WI38 (cell line): ENCODE measurements around the gene MYOCD.

Experiments used
- H3K4me3 ChIP-seq: 2 replicates; pipeline ENCODE4 v1.5.1; 2011; ENCODE audit warnings: low read depth, mild to moderate bottlenecking, control low read depth, low read length
- TF ChIP-seq, protein P1 (sequence below): IDR thresholded peaks from 2 replicates; pipeline ENCODE4 v1.5.1; 2012; ENCODE audit warnings: low read depth, mild to moderate bottlenecking, control low read depth, low read length

MYOCD gene, protein sequence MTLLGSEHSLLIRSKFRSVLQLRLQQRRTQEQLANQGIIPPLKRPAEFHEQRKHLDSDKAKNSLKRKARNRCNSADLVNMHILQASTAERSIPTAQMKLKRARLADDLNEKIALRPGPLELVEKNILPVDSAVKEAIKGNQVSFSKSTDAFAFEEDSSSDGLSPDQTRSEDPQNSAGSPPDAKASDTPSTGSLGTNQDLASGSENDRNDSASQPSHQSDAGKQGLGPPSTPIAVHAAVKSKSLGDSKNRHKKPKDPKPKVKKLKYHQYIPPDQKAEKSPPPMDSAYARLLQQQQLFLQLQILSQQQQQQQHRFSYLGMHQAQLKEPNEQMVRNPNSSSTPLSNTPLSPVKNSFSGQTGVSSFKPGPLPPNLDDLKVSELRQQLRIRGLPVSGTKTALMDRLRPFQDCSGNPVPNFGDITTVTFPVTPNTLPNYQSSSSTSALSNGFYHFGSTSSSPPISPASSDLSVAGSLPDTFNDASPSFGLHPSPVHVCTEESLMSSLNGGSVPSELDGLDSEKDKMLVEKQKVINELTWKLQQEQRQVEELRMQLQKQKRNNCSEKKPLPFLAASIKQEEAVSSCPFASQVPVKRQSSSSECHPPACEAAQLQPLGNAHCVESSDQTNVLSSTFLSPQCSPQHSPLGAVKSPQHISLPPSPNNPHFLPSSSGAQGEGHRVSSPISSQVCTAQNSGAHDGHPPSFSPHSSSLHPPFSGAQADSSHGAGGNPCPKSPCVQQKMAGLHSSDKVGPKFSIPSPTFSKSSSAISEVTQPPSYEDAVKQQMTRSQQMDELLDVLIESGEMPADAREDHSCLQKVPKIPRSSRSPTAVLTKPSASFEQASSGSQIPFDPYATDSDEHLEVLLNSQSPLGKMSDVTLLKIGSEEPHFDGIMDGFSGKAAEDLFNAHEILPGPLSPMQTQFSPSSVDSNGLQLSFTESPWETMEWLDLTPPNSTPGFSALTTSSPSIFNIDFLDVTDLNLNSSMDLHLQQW

DNA sequence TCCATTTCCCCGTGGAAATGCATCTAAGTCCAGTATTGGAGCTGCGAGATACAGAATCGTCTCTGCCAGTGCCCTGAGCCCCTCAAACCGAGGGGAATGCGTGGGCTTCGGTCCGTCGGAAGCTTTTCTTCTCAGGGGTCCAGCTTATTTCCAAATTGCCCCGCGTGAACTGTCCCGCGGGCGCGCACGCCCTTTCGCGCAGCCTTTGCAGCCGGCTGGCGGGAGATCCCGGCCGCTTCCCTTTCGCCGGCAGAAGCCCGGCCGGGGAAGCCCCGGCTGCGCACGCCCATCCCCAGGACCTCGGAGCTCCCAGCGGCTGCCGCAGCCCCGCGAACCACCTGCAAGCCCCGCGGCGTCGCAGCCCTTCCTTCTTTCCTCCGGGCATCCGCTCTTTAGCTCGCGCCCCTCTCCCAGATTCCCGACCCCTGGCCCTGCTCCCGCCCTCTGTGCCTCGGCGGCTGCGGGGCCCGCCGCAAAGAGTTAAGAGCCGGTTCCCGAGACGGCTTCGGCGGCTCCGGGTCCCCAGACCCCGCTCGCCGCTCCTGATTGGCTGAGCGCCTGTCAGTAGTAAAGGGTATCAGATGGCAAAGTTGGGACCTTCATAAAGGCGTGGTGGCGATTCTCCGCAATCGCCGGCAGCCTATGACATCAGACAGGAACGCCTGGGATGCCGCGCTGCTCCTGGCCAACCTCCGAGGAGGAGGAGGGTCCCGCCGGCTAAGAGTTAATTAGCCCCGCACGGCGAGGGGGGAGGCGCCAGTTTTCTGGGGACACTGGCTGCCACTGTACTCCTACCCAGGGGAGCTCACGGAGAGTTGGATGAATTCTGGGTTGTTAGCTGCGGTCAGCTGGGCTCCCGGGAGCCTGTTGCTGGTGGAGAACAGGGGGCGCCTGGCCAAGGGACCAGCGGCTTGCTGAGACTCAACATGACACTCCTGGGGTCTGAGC, at the start of gene MYOCD:
Gene MYOCD, plus strand, starts transcription at position 628 of the 948 bp plus-strand sequence. Its CDS starts 299 bp downstream, at position 927.
- H3K4me3 ChIP-seq: peak within 1 kb of the TSS; percentile 84
- TF ChIP-seq, protein P1, sequence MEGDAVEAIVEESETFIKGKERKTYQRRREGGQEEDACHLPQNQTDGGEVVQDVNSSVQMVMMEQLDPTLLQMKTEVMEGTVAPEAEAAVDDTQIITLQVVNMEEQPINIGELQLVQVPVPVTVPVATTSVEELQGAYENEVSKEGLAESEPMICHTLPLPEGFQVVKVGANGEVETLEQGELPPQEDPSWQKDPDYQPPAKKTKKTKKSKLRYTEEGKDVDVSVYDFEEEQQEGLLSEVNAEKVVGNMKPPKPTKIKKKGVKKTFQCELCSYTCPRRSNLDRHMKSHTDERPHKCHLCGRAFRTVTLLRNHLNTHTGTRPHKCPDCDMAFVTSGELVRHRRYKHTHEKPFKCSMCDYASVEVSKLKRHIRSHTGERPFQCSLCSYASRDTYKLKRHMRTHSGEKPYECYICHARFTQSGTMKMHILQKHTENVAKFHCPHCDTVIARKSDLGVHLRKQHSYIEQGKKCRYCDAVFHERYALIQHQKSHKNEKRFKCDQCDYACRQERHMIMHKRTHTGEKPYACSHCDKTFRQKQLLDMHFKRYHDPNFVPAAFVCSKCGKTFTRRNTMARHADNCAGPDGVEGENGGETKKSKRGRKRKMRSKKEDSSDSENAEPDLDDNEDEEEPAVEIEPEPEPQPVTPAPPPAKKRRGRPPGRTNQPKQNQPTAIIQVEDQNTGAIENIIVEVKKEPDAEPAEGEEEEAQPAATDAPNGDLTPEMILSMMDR: no peak

DNA sequence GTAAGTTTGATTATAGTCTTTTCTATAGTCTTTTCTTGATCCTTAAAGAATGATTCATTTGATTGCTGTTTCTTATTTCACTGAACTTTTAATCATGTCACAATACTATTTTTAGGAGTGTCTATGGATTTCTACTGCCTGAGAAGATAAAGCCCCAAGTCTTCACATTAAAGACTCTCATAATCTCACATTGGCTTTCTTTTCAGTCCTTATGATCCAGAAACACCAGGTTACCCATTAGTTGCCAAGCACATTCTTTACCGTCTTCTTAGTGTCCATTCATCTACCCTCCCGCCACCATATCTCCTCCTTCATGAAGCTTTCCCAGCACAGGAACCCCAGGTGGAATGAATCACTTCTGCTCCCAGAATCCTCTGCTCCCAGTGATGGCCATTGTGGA, 49.5 kb upstream of the MYOCD start:
- TF ChIP-seq, protein P1: no peak
- H3K4me3 ChIP-seq: no peak overlapping the region

DNA sequence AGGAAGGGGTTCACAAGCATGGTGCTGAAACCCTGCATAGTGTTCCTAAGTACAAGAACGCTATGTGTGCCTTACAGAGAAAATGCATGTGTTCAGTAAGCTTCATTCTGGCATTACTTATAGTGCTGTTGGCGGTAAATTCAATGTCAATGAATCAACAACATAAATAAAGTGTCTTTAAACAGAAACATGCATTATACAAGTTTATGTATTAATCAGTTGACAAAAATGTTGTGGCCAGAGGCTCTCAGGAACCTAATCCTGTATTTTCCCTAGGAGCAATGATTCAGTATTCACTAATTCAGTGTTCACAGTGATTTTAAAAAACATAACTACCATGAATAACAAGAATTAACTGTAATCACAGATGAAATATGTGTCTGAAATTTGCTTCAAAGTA, 47.1 kb upstream of the MYOCD start:
- TF ChIP-seq, protein P1: no peak

DNA sequence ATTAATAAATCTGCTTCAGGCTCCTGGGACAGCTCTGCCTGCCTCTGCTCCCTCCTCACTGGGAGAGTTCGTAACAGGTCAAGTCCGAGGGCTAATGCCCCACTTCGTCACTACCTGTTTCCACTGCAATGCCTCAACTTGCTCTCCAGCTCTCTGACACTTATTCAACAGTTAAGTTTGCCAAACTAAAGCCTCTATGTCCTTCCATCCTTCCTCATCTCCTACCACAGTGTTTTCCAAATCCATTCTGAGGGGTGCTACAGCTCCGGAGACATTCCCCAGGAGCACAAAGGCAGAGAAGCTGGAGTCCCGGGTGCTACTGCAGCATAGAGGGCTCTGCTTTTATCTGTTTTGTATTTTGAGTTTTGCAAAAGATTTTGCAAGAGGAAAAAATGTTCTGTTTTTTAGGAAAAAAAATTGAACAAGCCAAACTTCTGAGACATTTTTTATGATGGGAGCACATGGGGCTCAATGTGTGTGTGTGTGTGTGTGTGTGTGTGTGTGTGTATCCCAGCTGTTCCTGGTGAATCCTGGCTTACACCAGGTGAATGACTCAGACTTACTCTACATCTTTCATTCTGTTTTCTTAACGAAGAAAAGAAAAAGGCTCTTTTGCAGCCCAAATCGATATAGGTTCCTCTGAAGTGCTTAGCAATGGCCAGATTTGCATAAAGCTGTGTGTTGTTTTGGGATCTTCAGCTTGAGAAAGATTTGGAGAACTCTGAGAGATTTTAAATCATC, 46.1 kb upstream of the MYOCD start:
- H3K4me3 ChIP-seq: no peak overlapping the region
- TF ChIP-seq, protein P1: no peak

More for the DNA sequence above, 47.1 kb upstream of the MYOCD start:
- no peak overlapping the region for H3K4me3 ChIP-seq

DNA sequence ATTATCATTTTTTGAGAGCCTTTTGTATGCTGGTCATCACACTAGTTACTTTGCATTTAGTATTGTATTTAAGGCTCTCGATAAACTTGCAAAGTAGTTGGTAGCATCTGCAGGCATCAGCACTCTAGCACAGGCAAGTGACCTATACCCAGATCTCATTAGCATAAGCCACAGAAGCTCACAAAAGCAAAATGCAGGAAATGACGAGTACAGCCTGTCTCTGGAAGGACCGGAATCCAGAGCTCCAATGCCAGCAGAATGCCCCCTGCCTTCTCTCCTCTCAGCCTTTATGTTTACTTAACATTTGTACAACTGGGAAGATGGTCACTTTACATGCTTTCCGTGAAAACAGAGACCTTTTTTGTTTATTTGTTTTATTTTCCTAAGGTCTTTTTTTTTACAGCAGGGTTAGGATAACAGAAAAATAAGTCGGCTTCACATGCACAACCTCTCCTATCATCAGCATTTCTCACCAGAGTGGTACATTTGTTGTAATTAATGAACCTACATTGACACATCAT, 45.4 kb upstream of the MYOCD start:
- H3K4me3 ChIP-seq: no peak overlapping the region
- TF ChIP-seq, protein P1: no peak

DNA sequence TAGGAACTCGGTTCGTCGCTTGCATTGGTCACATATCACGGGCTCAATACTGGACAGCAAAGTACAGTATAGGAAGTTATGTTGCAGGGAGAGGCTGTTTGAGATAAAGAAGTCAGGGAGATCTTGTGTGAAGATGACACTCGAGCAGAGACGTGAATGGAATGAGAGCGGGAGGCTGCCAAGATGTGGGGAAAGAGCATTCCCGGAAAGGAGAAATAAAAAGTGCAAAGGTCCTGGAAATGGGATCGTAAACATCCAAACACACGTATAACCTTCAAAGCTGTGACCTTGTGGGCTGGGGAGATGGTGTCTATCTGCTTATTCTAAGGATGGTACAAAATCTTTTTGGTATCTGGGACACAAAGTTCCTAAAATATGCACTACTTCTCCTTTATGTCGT, 43.0 kb upstream of the MYOCD start:
- TF ChIP-seq, protein P1: no peak
- no peak overlapping the region for H3K4me3 ChIP-seq
